Mesothelial cell of epicardium (in vitro differentiated cells): ENCODE results near the gene RHBDF1. TPM values are rescaled to one million over a fixed set of nuclear protein-coding genes. Genes with fewer than 3 reads are reported as not detected.

Experiments
- DNase-seq, 2 experiments: peaks; one replicate each; pipeline ENCODE4 v3.0.0; 2021; ENCODE audit warnings: low spot score in 2 of 2; ENCODE audit not compliant: unreplicated experiment in 2 of 2
- H3K27ac Mint-ChIP-seq: 2 replicates; pipeline ENCODE4 v1.8.0; 2021; ENCODE audit warnings: mixed read lengths
- H3K27me3 Mint-ChIP-seq: 2 replicates; pipeline ENCODE4 v1.8.0; 2021; ENCODE audit warnings: low read depth, mixed read lengths
- H3K36me3 Mint-ChIP-seq: 2 replicates; pipeline ENCODE4 v1.8.0; 2021; ENCODE audit warnings: mixed read lengths
- H3K4me1 Mint-ChIP-seq: 2 replicates; pipeline ENCODE4 v1.8.0; 2021; ENCODE audit warnings: mixed read lengths
- H3K4me3 Mint-ChIP-seq: 2 replicates; pipeline ENCODE4 v1.8.0; 2021; ENCODE audit warnings: mild to moderate bottlenecking, moderate library complexity, mixed read lengths
- H3K9me3 Mint-ChIP-seq: 2 replicates; pipeline ENCODE4 v1.8.0; 2021; ENCODE audit warnings: mixed read lengths
- total RNA-seq: library from RNA; stranded (reverse); gene quantifications from 3 replicates; pipeline ENCODE4 v1.2.1, GENCODE V29; 2021
- TF ChIP-seq, protein P1 (sequence below): fragments of 200-600 bp; sonication (generic); IDR thresholded peaks from one replicate; pipeline ENCODE4 v1.5.0; 2021; ENCODE audit warnings: antibody characterized with exemption; ENCODE audit not compliant: unreplicated experiment

RHBDF1 gene
- total RNA-seq, 1 donor from 2014 or later, result 81.2 TPM

DNA sequence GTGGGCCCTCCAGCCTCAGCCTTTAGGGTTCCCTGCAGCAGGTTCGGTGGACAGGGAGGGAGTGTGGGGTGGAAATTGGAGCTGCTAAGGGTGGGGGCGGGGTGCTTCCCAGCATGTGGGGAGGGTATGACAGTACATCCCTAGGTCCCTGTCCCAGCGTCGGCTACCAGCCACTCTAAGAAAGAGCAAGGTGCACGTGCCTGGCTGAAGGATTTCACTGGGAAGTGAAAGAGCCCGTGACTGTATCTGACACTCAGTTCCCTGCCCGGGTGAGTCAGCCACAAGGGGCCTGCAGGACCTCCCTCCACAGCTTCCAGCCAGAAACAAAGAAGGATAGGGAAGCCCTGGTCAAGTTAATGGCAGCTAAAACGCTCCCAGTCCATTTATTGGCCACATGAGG lies 14.7 kb downstream of the RHBDF1 start:
- Mint-ChIP-seq H3K36me3 (peaks cover 12% of the 10 kb centered on the region), H3K4me1 (peaks cover 25% of the 10 kb centered on the region), H3K4me3 (no peak overlapping the region), H3K27me3 (no peaks in the 10 kb centered on the region), H3K27ac (no peak overlapping the region), H3K9me3 (no peaks in the 10 kb centered on the region)
- TF ChIP-seq, protein P1, sequence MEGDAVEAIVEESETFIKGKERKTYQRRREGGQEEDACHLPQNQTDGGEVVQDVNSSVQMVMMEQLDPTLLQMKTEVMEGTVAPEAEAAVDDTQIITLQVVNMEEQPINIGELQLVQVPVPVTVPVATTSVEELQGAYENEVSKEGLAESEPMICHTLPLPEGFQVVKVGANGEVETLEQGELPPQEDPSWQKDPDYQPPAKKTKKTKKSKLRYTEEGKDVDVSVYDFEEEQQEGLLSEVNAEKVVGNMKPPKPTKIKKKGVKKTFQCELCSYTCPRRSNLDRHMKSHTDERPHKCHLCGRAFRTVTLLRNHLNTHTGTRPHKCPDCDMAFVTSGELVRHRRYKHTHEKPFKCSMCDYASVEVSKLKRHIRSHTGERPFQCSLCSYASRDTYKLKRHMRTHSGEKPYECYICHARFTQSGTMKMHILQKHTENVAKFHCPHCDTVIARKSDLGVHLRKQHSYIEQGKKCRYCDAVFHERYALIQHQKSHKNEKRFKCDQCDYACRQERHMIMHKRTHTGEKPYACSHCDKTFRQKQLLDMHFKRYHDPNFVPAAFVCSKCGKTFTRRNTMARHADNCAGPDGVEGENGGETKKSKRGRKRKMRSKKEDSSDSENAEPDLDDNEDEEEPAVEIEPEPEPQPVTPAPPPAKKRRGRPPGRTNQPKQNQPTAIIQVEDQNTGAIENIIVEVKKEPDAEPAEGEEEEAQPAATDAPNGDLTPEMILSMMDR, result no peak
- DNase-seq, result no peak

DNA sequence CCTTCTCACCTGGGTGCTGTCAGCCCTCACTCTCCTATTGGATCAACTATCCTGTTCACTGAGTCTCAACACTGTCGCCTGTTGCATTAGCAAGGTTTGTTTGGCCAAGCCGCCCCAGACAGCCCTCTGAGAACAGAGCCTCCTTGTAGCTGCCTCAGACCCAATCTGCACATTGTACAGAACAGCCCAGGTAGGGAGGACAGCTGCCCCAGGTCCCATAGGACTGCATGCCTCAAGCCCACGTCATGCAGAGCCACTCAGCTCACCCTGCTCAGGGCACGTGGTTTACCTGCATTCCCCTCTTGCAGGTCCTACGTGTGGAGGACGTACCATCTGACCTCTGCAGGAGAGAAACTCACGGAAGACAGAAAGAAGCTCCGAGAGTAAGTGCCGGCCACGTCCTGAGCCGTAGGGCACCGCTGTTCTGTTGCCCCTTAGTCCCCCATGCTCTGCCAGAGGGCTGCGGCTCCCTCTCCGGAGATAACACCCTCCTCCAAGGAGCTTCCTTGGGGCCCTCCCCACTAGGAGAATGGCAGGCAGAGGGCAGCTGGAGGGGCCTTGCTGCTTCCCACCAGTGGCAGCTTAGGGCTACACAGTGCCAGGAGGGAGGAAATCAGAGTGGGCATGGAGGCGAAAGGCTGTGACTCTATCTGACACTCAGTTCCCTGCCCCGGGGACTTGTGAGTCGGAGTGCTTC lies 16.1 kb downstream of the RHBDF1 start:
- TF ChIP-seq, protein P1, result no peak
- Mint-ChIP-seq H3K4me1 (peaks cover 27% of the 10 kb centered on the region), H3K4me3 (no peak overlapping the region), H3K27me3 (no peaks in the 10 kb centered on the region), H3K36me3 (peaks cover 12% of the 10 kb centered on the region), H3K9me3 (no peaks in the 10 kb centered on the region), H3K27ac (no peak overlapping the region)
- no peak for DNase-seq

DNA sequence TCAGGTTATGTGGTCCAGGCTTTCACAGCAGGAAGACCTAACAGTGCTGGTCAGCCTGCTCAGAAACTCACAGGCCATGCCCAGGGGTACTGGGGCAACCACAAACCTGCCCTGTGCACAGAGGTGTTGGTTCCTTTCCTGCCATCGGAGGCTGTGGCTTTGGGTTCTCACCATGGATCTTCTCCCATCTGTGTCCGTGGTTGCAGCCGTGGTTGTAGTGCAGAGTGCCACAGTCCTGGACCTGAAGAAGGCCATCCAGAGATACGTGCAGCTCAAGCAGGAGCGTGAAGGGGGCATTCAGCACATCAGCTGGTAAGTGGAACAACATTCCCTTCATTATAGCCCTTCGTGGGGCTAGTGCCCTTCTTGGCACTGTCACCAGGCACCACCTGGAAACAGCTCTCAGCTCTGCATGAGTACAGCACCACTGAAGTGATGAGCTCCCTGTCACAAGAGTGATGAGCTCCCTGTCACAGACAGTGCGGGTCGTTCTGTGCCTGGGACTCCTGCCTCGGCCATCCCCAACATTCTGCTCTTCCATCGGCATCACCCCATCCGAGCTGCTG lies 16.8 kb downstream of the RHBDF1 start:
- TF ChIP-seq, protein P1, result no peak
- Mint-ChIP-seq H3K4me1 (peaks cover 29% of the 10 kb centered on the region), H3K27me3 (no peaks in the 10 kb centered on the region), H3K9me3 (no peaks in the 10 kb centered on the region), H3K4me3 (peak overlapping the region; percentile 53), H3K27ac (no peak overlapping the region), H3K36me3 (peaks cover 16% of the 10 kb centered on the region)
- DNase-seq, result no peak

DNA sequence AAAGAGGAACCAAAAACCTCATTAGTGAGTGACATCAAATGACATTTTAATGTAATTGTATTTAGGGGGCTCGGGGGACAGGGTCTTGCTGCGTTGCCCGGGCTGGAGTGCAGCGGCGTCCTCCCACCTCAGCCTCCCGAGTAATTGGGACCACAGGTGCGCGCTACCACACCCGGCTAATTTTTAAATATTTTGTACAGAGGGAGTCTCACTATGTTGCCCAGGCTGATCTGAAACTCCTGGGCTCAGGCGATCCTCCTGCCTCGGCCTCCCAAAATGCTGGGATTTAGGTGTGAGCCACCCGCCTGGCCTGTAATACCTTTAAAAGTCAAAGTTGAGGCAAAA lies 18.2 kb downstream of the RHBDF1 start:
- Mint-ChIP-seq H3K27me3 (no peaks in the 10 kb centered on the region), H3K9me3 (no peaks in the 10 kb centered on the region), H3K4me3 (peak overlapping the region; percentile 94), H3K36me3 (peaks cover 16% of the 10 kb centered on the region), H3K4me1 (peaks cover 16% of the 10 kb centered on the region), H3K27ac (no peak overlapping the region)
- TF ChIP-seq, protein P1, result no peak
- no peak for DNase-seq

DNA sequence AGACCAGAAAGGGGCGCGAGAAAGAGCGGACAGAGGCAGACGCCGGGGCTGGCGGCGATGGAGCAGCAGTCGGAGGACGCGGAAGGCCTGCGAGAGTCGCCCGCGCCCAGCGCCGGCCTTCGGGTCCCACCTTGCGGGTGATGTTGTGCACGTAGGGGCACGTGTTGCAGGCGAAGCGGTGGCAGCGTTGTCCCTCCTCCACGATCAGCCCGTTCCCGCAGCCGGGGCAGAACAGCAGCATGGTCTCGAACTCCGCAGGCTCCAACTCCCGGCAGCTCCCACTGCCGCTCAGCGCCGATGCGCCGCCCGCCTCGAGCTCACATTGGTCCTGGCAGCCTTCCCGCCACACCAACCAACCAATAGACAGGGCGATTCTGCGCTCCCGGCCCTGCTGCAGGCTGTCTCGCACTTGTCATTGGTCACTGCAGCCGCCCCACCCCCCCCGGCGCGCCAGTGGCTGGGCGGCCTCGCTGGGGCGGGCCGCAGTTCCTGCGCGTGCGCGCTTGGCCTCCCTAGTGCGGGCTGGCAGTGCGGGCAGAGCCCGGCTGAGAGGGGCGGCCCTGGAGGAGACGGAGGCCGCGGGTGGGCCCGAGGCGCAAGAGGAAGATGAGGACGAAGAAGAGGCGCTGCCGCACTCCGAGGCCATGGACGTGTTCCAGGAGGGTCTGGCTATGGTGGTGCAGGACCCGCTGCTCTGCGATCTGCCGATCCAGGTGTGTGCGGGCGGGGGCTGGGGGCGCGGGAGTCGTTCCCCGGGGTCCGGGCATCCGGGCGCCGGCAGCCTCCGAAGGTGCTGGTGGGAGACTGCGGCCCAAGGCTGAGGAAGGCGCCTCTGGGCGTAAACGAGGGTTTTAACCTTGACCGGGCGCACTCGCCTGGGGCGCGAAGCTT lies 18.8 kb downstream of the RHBDF1 start, which contains the start of the genes POLR3K and SNRNP25:
POLR3K (minus strand) TSS at position 263 of the 891 bp plus-strand sequence; CDS start at position 241, 22 bp downstream.
SNRNP25 (plus strand) TSS at position 483 of the 891 bp plus-strand sequence; CDS start at position 672, 189 bp downstream.
- H3K4me3 Mint-ChIP-seq, result peak within 1 kb of the TSS; percentile 94
- peaks cover 13% of the 10 kb centered on the region for H3K36me3 Mint-ChIP-seq

More for the DNA sequence above, 18.8 kb downstream of the RHBDF1 start, which contains the start of the genes POLR3K and SNRNP25:
- DNase-seq, result peak; percentile 97 to 98
- TF ChIP-seq, protein P1, result no peak
- peaks cover 14% of the 10 kb centered on the region for H3K4me1 Mint-ChIP-seq
- H3K9me3 Mint-ChIP-seq, result no peaks in the 10 kb centered on the region
- H3K27ac Mint-ChIP-seq, result peak within 1 kb of the TSS; percentile 95
- H3K27me3 Mint-ChIP-seq, result no peaks in the 10 kb centered on the region
